ENCODE results near the gene TNFRSF17.

DNA sequence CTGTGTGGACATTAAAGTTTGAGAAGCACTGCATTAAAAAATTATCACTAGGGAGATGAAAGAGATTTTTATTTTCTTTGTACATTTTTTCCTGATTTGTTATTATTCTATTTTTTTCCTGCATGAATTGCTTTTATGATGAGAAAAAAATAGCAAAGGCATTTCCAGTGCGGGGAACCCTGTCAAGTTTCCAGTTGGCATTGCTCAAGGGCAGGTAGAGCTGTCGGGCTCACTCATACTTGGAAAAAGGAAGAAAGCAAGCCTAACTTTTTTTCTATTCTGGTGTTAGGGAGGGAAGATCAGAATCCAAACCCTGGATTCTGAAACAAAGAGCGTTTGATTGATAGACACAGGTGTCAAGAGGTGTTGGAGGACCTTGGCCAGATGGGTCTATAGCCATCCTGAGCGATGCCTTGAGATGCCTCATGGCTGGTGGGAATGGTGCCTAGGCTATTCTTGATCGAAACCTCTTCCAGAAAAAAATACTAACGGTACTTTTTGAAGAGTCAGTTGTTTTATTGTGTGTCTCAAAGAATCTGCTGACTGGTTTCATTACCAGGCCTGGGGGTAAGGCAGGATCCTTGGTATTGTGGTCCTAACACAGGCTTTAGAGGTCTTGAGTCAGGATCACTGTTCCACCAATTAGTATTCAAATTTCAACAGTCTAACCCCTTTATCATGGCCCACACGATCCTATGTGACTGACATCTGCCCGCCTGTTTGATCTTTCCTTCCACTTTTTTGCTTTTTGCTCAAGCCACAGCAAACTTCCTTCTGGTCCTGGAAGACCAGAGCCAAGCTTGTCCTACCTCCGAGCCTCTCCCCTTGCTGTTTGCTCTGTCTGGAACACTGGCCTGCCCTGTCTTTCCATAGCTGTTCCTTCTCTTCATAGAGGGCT lies 31.7 kb downstream of the TNFRSF17 start:
- TF ChIP-seq CTCF (IDR thresholded peaks at IDR 0.05) (no peak), POLR2A (IDR thresholded peaks at IDR 0.05) (no peak)

Measured in esophagus squamous epithelium (tissue), 4 donors.